NCI-H128 (cell line): ENCODE measurements around the gene JPH3.
"Not testable (repeated sequence)": the region's sequence is repeated elsewhere in the genome, so short reads cannot be mapped to it uniquely, and the experiment has no call there.

Experiments
- DNase-seq: peaks from one replicate; lab custom pipeline; 2025; ENCODE audit not compliant: unreplicated experiment; lab: John Stamatoyannopoulos, UW

Gene JPH3

GRCh38 chr16:87572959-87573358 is 29.3 kb upstream of the JPH3 start:
- no peak for DNase-seq

GRCh38 chr16:87575027-87575804 is 27.1 kb upstream of the JPH3 start:
- no peak for DNase-seq

GRCh38 chr16:87576171-87576570 is 26.1 kb upstream of the JPH3 start:
- no peak for DNase-seq

- DNase-seq: not testable (repeated sequence)
Observed at GRCh38 chr16:87578142-87578930, 24.0 kb upstream of the JPH3 start.

- DNase-seq: no peak
Observed at GRCh38 chr16:87579691-87580090, 22.6 kb upstream of the JPH3 start.

GRCh38 chr16:87580855-87581261 is 21.4 kb upstream of the JPH3 start:
- DNase-seq: no peak

GRCh38 chr16:87581857-87582215 is 20.5 kb upstream of the JPH3 start:
- no peak for DNase-seq

GRCh38 chr16:87582216-87582965 is 19.9 kb upstream of the JPH3 start:
- DNase-seq: no peak

GRCh38 chr16:87582966-87583325 is 19.4 kb upstream of the JPH3 start:
- no peak for DNase-seq

GRCh38 chr16:87583453-87584131 is 18.7 kb upstream of the JPH3 start:
- no peak for DNase-seq

GRCh38 chr16:87584271-87584670 is 18.0 kb upstream of the JPH3 start:
- DNase-seq: no peak

GRCh38 chr16:87584975-87585374 is 17.3 kb upstream of the JPH3 start:
- DNase-seq: no peak

- DNase-seq: no peak
Observed at GRCh38 chr16:87585442-87586200, 16.7 kb upstream of the JPH3 start.

- no peak for DNase-seq
Observed at GRCh38 chr16:87586201-87586782, 16.0 kb upstream of the JPH3 start.

- no peak for DNase-seq
Observed at GRCh38 chr16:87587636-87588035, 14.7 kb upstream of the JPH3 start.

GRCh38 chr16:87592018-87592712 is 10.1 kb upstream of the JPH3 start:
- no peak for DNase-seq

GRCh38 chr16:87593710-87594258 is 8.5 kb upstream of the JPH3 start:
- DNase-seq: no peak

GRCh38 chr16:87595712-87596111 is 6.6 kb upstream of the JPH3 start:
- DNase-seq: no peak

- DNase-seq: no peak
Observed at GRCh38 chr16:87597324-87597830, 4.9 kb upstream of the JPH3 start.
